Measurements from ENCODE around the gene BUB1.
"Not testable (repeated sequence)": the region's sequence is repeated elsewhere in the genome, so short reads cannot be mapped to it uniquely, and the experiment has no call there.

The BUB1 gene

GRCh38 chr2:110602139-110602538 lies 75.7 kb downstream of the BUB1 start:
- not testable (repeated sequence) for DNase-seq (ENCODE audit: low spot score)

GRCh38 chr2:110591973-110592372 lies 85.9 kb downstream of the BUB1 start:
- not testable (repeated sequence) for DNase-seq (ENCODE audit: low spot score)

DNA sequence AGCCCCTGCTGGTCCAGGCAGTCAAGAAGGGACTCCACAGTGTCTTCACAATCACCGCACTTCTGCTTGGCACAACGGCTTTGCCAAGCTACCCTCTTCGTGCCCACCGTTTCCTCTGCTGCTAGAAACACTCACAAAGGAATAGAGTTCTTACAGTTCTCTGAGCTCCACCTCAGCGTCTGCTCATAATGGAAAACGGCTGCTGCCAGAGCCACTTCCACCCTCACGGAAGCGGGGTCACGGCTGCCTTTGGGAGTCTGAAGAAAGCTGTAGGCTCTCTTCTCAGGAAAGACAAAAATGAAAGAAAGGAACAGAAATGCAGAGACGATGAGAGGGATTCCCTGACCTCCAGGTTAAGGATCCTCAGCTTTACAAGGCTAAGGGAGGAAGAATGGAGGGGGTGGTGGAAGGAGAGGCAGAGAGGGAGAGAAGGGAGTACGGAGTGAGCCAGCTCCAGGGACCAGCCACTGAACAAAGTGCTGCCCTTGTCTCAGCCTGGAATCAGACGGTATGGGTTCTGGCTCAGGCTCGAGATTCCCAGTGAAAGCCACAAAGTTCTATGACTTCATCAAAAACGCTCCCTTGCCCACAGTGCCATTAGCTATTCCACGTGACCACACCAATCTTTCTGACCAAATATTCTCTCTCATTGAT lies 88.1 kb downstream of the BUB1 start:
- not testable (repeated sequence) for DNase-seq (ENCODE audit: low spot score)

DNA sequence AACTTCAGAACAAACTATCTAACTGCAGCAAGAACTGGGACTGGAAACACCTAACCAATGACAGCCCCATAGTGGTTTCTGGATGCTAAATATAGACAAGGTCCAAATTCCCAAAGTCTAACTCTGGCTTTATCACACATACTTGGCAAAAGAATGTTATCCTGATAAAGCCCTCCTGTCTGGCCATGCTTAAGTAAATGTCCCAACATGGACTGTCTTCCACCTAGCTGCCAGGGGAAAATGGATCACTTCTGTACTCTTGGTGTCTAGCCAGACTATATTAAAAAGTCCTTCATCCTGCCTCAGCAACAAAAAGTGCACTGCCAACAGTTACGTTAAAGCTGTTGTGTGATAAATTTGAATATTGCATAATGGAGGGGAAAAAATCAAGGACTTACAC lies 89.3 kb downstream of the BUB1 start:
- not testable (repeated sequence) for DNase-seq (ENCODE audit: low spot score)
